CD8-positive, alpha-beta memory T cell (primary cell): ENCODE measurements around the gene DRD5. TPM values are rescaled to one million over a fixed set of nuclear protein-coding genes. Genes with fewer than 3 reads are reported as not detected.

ENCODE experiments used
- CTCF ChIA-PET: fragments of 350-600 bp; sonication (Branson Sonifier 250); formaldehyde crosslinking; loops from one replicate; lab custom pipeline; 2021; ENCODE audit warnings: antibody characterized with exemption; lab: Charles Lee
- POLR2A ChIA-PET: fragments of 350-600 bp; sonication (Branson Sonifier 250); formaldehyde crosslinking; loops from one replicate; lab custom pipeline; 2021; ENCODE audit warnings: antibody characterized with exemption; lab: Charles Lee
- DNase-seq, 5 donors: peaks; one replicate each; pipeline versions ENCODE4 v3.0.0 to v3.0.0-alpha.2; 2020 to 2022; ENCODE audit warnings: mixed read lengths in 1 of 5
- H3K27ac ChIP-seq: one replicate; pipeline ENCODE4 v1.7.0; 2013; ENCODE audit warnings: low read depth, mild to moderate bottlenecking, low read length, moderate library complexity
- H3K27me3 ChIP-seq: 2 replicates; pipeline ENCODE4 v1.7.0; 2013; ENCODE audit warnings: low read length, mild to moderate bottlenecking; ENCODE audit not compliant: insufficient read depth, poor library complexity, severe bottlenecking
- H3K36me3 ChIP-seq: 2 replicates; pipeline ENCODE4 v1.7.0; 2013; ENCODE audit warnings: mild to moderate bottlenecking, low read length, moderate library complexity; ENCODE audit not compliant: insufficient read depth
- H3K4me1 ChIP-seq: 2 replicates; pipeline ENCODE4 v1.7.0; 2013; ENCODE audit warnings: mild to moderate bottlenecking, low read length, moderate library complexity; ENCODE audit not compliant: insufficient read depth
- H3K4me3 ChIP-seq: 2 replicates; pipeline ENCODE4 v1.7.0; 2013; ENCODE audit warnings: mild to moderate bottlenecking, low read length
- H3K9me3 ChIP-seq: 2 replicates; pipeline ENCODE4 v1.7.0; 2013; ENCODE audit warnings: mild to moderate bottlenecking, low read length
- H3K27ac Mint-ChIP-seq, 8 donors: one replicate each; pipeline ENCODE4 v1.8.0; 2020 to 2021; ENCODE audit warnings: mixed read lengths in 8 of 8, mild to moderate bottlenecking in 6 of 8, inconsistent platforms in 3 of 8, moderate library complexity in 3 of 8
- H3K27me3 Mint-ChIP-seq, 2 donors: one replicate each; pipeline ENCODE4 v1.8.0; 2020 to 2021; ENCODE audit warnings: mixed read lengths in 2 of 2, mild to moderate bottlenecking in 1 of 2, moderate library complexity in 1 of 2
- H3K36me3 Mint-ChIP-seq, 3 donors: one replicate each; pipeline ENCODE4 v1.8.0; 2020 to 2021; ENCODE audit warnings: mixed read lengths in 3 of 3, inconsistent platforms in 1 of 3, mild to moderate bottlenecking in 1 of 3
- H3K4me1 Mint-ChIP-seq, 3 donors: one replicate each; pipeline ENCODE4 v1.8.0; 2020 to 2021; ENCODE audit warnings: mixed read lengths in 3 of 3, inconsistent platforms in 1 of 3, mild to moderate bottlenecking in 1 of 3
- H3K4me3 Mint-ChIP-seq, 7 donors: one replicate each; pipeline ENCODE4 v1.8.0; 2020 to 2021; ENCODE audit warnings: mixed read lengths in 7 of 7, mild to moderate bottlenecking in 6 of 7, moderate library complexity in 4 of 7, inconsistent platforms in 2 of 7
- H3K9me3 Mint-ChIP-seq, 5 donors: one replicate each; pipeline ENCODE4 v1.8.0; 2020 to 2022; ENCODE audit warnings: mixed read lengths in 5 of 5, mild to moderate bottlenecking in 3 of 5, moderate library complexity in 2 of 5, inconsistent platforms in 1 of 5
- polyA plus RNA-seq: library from polyadenylated mRNA; unstranded; fragments of 300-500 nt; fragmentation: Illumina TruSeq; gene quantifications from one replicate; pipeline ENCODE4 v1.2.3, GENCODE V29; 2021
- total RNA-seq, 2 experiments: library from RNA; stranded (reverse); gene quantifications; one replicate each; pipeline ENCODE4 v1.2.3, GENCODE V29; 2021

DRD5 gene
- total and polyA plus RNA-seq, 3 experiments from 2014 or later, result not detected

DNA sequence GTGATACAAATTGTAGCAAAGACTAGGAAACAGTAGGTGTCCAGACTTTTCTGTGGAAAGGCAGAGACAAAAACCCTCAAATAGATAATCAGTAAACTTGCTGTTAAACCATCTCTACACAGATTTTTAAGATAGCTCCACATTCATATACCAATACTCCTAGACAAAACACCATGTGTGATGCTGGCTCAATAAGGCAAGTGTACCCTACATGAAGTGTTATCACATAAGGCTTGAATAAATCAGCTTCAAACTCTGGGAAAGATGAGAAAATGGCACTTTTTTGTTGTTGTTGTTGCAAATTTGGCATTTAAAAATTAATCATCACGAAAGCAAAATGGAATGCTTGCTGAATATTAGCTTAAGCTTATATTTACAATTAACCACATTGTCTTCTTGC, 45.1 kb downstream of the DRD5 start:
- no peak overlapping the region for H3K27ac ChIP-seq
- no peak overlapping the region for H3K4me3 ChIP-seq
- peaks cover 0 to 6% (median 5%) of the 10 kb centered on the region in 3 donors for H3K4me1 Mint-ChIP-seq
- no peaks in the 10 kb centered on the region for H3K36me3 ChIP-seq
- H3K4me3 Mint-ChIP-seq, result no peak overlapping the region
- peaks cover 0 to 2% (median 0%) of the 10 kb centered on the region in 5 donors for H3K9me3 Mint-ChIP-seq
- ChIA-PET POLR2A (no interaction called here), CTCF (no interaction called here)
- no peak for DNase-seq
- no peaks in the 10 kb centered on the region for H3K27me3 ChIP-seq
- peaks cover 0 to 11% of the 10 kb centered on the region in 2 donors for H3K27me3 Mint-ChIP-seq
- no peaks in the 10 kb centered on the region for H3K9me3 ChIP-seq
- no peak overlapping the region for H3K27ac Mint-ChIP-seq
- no peaks in the 10 kb centered on the region for H3K4me1 ChIP-seq
- peaks cover 0 to 1% (median 0%) of the 10 kb centered on the region in 3 donors for H3K36me3 Mint-ChIP-seq

DNA sequence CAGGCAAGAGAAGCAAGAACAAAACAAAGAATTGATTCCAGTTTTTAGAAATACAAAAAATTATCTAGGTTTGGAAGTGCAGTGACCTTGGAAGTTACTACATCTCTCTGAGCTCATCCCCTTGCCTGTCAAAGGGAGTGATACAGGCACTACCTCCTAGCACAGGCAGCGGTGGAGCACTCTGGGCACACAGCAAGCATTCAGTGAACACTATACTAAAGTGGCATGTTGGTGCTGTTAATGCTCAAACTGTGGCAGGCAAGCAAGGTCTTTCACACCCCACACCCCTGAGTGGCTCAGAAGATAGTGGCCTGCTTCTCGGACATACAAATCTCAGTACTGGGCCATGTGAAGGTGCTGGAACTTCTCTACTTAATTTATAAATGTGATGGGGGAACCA, 51.2 kb downstream of the DRD5 start:
- H3K4me3 Mint-ChIP-seq, result no peak overlapping the region
- ChIA-PET CTCF (no interaction called here), POLR2A (no interaction called here)
- no peak for DNase-seq
- H3K36me3 Mint-ChIP-seq, result peaks cover 0 to 1% (median 0%) of the 10 kb centered on the region in 3 donors
- Histone ChIP-seq H3K27me3 (no peaks in the 10 kb centered on the region), H3K4me3 (no peak overlapping the region), H3K4me1 (no peaks in the 10 kb centered on the region), H3K9me3 (no peaks in the 10 kb centered on the region), H3K27ac (no peak overlapping the region), H3K36me3 (no peaks in the 10 kb centered on the region)
- peaks cover 0 to 2% (median 0%) of the 10 kb centered on the region in 5 donors for H3K9me3 Mint-ChIP-seq
- no peak overlapping the region for H3K27ac Mint-ChIP-seq
- H3K4me1 Mint-ChIP-seq, result no peaks in the 10 kb centered on the region
- H3K27me3 Mint-ChIP-seq, result peaks cover 5 to 14% of the 10 kb centered on the region in 2 donors

DNA sequence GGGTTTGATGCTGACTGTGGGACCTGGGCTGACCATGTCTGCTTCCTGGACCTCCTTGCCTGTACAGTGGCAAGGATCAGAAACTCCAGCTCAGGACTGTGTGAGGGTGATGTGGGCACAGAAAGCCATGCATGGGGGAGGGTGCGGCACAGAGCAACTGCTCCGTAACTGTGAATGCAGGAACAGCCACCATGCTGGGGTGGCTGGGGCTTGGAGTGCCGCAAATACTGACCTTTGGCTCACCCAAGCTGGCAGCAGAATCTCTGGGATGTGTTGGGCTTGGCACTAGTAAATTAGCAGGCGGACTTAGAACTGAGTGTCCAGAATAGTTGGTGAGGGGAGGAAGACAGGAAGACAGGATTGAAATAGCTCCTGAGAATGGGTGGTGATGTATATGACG, 52.0 kb downstream of the DRD5 start:
- H3K4me3 ChIP-seq, result no peak overlapping the region

More for the DNA sequence above, 52.0 kb downstream of the DRD5 start:
- Histone ChIP-seq H3K27ac (no peak overlapping the region), H3K9me3 (no peaks in the 10 kb centered on the region), H3K4me1 (no peaks in the 10 kb centered on the region), H3K36me3 (no peaks in the 10 kb centered on the region), H3K27me3 (no peaks in the 10 kb centered on the region)
- ChIA-PET POLR2A (no interaction called here), CTCF (no interaction called here)
- no peak overlapping the region for H3K4me3 Mint-ChIP-seq
- DNase-seq, result no peak
- H3K27ac Mint-ChIP-seq, result no peak overlapping the region
- no peaks in the 10 kb centered on the region for H3K4me1 Mint-ChIP-seq
- H3K9me3 Mint-ChIP-seq, result peaks cover 0 to 2% (median 0%) of the 10 kb centered on the region in 5 donors
- H3K27me3 Mint-ChIP-seq, result peaks cover 5 to 10% of the 10 kb centered on the region in 2 donors
- H3K36me3 Mint-ChIP-seq, result peaks cover 0 to under 1% (median 0%) of the 10 kb centered on the region in 3 donors

Other genes starting within 250 kb of the DRD5 start
- 1 to 10 TPM; 3.0 to 3.1 TPM for gene SLC2A9, start 239.9 kb downstream of the DRD5 start, total RNA-seq
- gene SLC2A9, start 239.9 kb downstream of the DRD5 start, polyA plus RNA-seq, result 1.8 TPM